C4-2B (cell line): ENCODE measurements around the gene NOS3.

Source experiments
- H3K27ac ChIP-seq: fragments of 450-650 bp; 2 replicates; pipeline ENCODE4 v1.5.1; 2017
- CTCF ChIP-seq: fragments of 450-650 bp; conservative IDR thresholded peaks from 2 replicates; pipeline ENCODE4 v1.5.1; 2017; ENCODE audit warnings: mild to moderate bottlenecking
- ZFX ChIP-seq: fragments of 450-650 bp; IDR thresholded peaks from 2 replicates; pipeline ENCODE4 v1.6.1; 2017

NOS3 gene

DNA sequence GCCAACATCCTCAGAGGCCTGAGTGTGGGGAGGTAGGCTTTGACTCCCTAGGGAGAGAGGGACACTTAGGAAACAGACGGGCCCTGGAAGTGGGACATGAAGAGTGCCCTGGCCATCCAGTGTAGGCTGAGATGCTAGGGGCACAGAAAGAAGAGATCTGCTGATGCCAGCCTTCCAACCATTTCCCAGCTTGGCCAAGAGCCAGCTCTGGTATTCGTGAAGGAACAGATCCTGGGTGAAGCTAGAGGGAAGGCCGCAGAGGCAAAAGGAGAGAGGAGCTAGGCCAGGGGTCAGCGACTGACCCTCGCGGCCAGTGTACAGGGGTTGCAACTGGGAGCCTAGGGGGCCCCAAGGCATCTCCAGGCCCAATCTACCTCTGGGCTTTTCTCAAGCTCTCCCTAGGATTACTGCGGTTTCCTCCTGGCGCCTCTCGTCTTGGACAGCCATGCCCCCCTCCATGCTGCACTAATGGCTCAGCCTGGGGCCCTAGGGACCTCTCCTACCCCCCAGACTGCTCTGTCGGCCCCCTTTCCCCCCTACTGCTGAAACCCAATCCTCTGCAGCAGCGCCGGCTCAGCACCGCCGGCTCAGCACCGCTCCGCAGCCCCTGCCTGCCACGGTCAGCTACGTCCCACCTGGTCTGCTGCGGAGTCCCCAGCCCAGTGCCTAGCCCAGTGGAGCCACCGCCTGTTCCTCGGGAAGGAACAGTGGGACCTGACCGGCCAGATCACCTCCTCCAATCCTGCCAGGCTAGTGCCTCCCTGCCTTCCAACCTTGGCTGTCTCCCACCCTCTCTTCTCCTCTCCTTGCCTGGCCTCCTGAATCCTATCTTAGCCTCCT, 57.4 kb downstream of the NOS3 start, which contains the start of gene ASIC3:
Gene ASIC3, plus strand, starts transcription at position 556 of the 840 bp plus-strand sequence. CDS start 355 bp downstream, outside the sequence.
- H3K27ac ChIP-seq: no peak within 1 kb of the TSS
- TF ChIP-seq ZFX (no peak), CTCF (no peak)

GRCh38 chr7:151048911-151049463, 58.2 kb downstream of the NOS3 start:
- no peak overlapping the region for H3K27ac ChIP-seq
- TF ChIP-seq ZFX (no peak), CTCF (no peak)

DNA sequence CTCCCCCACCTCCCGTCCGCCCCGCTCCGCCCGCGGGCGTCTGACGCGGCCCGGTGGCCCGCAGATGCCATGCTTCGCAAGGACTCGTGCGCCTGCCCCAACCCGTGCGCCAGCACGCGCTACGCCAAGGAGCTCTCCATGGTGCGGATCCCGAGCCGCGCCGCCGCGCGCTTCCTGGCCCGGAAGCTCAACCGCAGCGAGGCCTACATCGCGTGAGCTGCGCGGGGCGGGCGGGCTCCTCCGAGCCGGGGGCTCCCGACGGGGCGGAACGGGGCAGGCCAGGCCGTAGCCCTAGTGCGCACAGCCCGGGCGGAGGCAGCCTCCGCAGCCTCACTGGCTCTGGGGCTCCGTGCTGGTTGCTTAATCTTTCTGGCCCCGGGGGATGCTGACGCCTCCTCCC, 60.3 kb downstream of the NOS3 start:
- TF ChIP-seq ZFX (no peak), CTCF (no peak)

DNA sequence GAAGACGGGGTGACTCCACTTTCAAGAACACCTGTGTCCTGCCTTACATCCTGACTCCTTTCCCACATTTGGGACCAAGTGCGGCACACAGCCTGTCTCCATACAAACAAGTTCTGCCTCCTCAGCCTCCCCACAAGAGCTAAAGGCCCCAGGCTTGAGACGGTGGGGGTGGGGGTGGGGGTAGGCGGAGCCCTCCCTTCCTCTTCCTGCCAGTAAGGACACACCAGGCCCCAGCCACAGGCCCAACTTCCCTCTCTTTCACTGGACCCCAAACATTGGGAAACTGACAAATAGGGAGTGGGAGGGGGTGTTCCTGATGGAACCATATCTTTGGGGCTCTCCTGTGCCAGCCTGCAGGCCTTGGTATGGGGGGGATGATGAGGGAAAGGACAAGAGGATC, 62.3 kb downstream of the NOS3 start:
- no peak overlapping the region for H3K27ac ChIP-seq

More for the DNA sequence above, 60.3 kb downstream of the NOS3 start:
- no peak overlapping the region for H3K27ac ChIP-seq

DNA sequence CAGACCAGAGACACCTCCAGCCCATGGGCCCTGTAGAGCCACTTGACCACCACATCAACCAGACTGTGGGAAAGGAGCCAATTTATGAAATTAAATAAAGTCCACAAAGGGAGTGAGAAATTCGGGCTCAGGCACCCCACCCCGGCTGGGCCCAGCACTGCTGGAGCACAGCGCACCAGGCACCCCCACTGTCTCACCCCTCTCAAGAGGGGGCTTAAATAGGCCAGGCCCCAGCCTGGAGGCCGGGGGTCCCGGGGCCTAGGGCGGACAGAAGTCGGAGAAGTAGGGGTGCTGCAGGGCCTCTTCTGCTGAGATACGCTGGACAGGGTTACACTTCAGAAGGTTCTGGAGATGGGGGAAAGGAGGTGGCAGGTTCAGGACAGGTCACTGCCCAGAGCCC, 62.9 kb downstream of the NOS3 start:
- no peak for TF ChIP-seq ZFX
- TF ChIP-seq CTCF: no peak
- H3K27ac ChIP-seq: no peak overlapping the region

More for the DNA sequence above, 62.3 kb downstream of the NOS3 start:
- TF ChIP-seq CTCF (no peak), ZFX (no peak)

DNA sequence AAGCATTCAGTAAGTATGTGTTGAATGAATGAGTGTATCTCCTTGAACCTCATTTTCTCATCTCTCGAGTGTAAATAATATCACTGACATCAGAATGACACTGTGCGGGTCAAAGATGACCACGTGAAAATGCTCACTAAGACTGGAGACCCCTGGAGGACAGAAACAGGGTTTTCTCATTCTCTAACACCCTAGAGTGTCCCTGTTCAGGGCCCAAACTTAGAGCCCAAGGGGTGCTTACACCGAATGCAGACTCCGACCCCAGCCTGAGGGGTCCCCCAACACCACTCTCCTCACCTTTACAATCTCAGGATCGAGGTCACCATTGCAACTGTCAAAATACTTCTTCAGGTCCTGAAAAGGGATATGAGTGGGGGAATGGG, 65.5 kb downstream of the NOS3 start:
- H3K27ac ChIP-seq: no peak overlapping the region
- no peak for TF ChIP-seq ZFX
- no peak for TF ChIP-seq CTCF
